HFF-Myc (cell line): ENCODE results near the gene FES.

Source experiments
- DNase-seq: peaks from one replicate; pipeline ENCODE4 v3.0.0-alpha.2; 2011; ENCODE audit warnings: low read depth; ENCODE audit errors: extremely low read depth
- H3K4me3 ChIP-seq: replicated peaks from 2 replicates; pipeline ENCODE4 v1.5.1; 2011; ENCODE audit warnings: low read depth, mild to moderate bottlenecking, control low read depth, low read length
- TF ChIP-seq, protein P1 (sequence below): IDR thresholded peaks from 2 replicates; pipeline ENCODE4 v1.5.1; 2012; ENCODE audit warnings: mild to moderate bottlenecking, low read depth, low read length, control low read depth; ENCODE audit errors: missing control alignments

The FES gene

DNA sequence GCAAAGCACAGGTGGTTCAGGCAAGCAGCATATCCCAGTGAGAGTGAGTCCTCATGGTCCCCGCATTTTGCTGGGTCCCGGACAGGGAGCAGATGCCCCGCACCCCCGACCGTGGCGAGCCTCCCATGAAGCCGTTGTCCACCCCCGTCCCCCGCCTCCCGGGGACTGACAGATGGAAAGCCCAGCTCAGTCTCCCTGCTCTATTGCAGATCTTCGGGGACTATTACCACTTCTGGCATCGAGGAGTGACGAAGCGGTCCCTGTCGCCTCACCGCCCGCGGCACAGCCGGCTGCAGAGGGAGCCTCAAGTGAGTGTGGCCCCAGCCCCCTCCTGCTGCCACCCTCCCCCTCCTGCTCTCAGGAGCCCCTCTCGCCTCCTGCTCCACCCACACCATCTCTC is 8.3 kb upstream of the FES start:
- no peak overlapping the region for H3K4me3 ChIP-seq
- no peak for DNase-seq
- TF ChIP-seq, protein P1, sequence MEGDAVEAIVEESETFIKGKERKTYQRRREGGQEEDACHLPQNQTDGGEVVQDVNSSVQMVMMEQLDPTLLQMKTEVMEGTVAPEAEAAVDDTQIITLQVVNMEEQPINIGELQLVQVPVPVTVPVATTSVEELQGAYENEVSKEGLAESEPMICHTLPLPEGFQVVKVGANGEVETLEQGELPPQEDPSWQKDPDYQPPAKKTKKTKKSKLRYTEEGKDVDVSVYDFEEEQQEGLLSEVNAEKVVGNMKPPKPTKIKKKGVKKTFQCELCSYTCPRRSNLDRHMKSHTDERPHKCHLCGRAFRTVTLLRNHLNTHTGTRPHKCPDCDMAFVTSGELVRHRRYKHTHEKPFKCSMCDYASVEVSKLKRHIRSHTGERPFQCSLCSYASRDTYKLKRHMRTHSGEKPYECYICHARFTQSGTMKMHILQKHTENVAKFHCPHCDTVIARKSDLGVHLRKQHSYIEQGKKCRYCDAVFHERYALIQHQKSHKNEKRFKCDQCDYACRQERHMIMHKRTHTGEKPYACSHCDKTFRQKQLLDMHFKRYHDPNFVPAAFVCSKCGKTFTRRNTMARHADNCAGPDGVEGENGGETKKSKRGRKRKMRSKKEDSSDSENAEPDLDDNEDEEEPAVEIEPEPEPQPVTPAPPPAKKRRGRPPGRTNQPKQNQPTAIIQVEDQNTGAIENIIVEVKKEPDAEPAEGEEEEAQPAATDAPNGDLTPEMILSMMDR: no peak

DNA sequence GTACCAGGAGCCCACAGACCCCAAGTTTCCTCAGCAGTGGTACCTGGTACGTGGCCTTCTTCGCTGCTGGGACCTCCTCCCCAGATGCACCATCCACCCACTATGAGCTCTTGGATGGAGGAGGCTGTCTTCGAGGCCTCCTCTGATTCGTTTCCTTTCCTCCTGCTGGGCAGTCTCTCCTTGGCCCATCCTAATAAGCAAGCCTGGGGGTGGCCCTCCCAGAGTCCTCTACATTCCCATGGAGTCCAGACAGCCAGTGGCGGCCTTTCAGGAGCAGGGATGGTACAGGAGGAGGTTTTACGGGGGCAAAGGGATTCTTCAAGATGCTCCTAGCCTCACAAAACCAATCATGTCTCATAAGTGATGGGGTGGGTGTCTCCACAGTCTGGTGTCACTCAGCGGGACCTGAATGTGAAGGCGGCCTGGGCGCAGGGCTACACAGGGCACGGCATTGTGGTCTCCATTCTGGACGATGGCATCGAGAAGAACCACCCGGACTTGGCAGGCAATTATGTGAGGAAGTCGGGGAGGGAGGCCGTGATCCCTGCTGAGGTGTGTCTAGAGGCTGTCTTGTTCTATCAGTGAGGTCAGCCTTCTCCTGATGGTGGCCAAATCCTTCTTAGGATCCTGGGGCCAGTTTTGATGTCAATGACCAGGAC is 7.7 kb upstream of the FES start:
- TF ChIP-seq, protein P1: no peak
- no peak for DNase-seq
- no peak overlapping the region for H3K4me3 ChIP-seq

DNA sequence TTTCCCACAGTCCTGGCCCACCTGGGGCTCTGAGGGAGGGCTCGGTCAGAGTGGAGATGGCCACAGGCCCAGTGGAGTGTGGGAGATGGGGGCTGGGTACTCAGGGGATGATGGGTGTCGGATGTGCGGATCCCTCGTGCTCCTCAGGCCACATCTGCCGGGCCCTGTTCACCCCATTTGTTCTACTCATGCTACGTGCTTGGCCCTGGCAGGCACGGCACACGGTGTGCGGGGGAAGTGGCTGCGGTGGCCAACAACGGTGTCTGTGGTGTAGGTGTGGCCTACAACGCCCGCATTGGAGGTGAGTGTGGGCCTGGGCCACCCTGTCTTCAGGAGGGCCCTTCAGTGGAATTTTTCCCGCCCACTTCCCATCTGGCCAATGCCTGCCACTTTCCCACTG is 7.0 kb upstream of the FES start:
- TF ChIP-seq, protein P1: no peak
- no peak overlapping the region for H3K4me3 ChIP-seq
- DNase-seq: no peak

DNA sequence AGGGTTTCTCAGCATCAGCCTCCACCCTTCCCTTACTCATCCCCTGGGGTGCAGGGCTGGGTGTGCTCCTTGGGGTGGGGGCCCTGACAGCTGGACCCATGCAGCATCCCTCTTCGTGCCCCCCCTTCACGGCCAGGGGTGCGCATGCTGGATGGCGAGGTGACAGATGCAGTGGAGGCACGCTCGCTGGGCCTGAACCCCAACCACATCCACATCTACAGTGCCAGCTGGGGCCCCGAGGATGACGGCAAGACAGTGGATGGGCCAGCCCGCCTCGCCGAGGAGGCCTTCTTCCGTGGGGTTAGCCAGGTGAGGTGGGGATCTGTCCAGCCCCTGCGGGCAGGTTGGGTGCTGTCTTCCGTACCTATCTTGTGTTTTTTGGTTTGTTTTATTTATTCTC is 6.3 kb upstream of the FES start:
- H3K4me3 ChIP-seq: no peak overlapping the region
- TF ChIP-seq, protein P1: no peak
- no peak for DNase-seq

DNA sequence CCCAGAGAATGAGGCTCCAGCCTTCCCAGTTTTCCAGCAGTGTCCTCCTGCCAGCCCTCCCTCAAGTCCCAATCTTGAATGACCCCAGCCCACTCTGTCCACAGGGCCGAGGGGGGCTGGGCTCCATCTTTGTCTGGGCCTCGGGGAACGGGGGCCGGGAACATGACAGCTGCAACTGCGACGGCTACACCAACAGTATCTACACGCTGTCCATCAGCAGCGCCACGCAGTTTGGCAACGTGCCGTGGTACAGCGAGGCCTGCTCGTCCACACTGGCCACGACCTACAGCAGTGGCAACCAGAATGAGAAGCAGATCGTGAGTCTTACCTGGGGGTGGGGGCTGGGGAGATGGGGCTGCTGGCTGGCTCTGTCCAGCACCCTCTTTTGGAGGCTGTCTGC is 5.6 kb upstream of the FES start:
- DNase-seq: no peak
- TF ChIP-seq, protein P1: no peak
- H3K4me3 ChIP-seq: no peak overlapping the region

DNA sequence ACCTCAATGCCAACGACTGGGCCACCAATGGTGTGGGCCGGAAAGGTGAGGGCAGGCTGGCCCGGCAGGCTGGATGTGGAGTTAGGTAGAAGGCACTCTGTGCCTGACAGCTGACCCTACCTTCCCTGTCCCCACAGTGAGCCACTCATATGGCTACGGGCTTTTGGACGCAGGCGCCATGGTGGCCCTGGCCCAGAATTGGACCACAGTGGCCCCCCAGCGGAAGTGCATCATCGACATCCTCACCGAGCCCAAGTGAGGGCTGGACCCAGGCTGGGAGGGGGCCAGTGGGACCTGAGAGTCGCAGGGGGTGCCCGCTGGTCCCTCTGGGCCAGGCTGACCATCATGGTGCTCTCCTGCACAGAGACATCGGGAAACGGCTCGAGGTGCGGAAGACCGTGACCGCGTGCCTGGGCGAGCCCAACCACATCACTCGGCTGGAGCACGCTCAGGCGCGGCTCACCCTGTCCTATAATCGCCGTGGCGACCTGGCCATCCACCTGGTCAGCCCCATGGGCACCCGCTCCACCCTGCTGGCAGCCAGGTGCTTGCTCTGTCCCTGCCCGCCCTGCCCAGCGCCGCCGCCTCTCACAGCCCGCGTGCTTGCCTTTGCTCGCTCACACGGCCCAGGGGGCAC is 4.5 kb upstream of the FES start:
- H3K4me3 ChIP-seq: no peak overlapping the region
- no peak for DNase-seq
- TF ChIP-seq, protein P1: no peak
